K562 (cell line): ENCODE data around the gene ADRM1. TPM values are rescaled to one million over a fixed set of nuclear protein-coding genes. Genes with fewer than 3 reads are reported as not detected.

Source experiments
- ATAC-seq: fragments of 200-7000 bp; cut with Tn5 transposase; 3 replicates; pipeline ENCODE4 v1.9.1; 2020; ENCODE audit warnings: moderate library complexity
- BruUV-seq: library from RNA; stranded (reverse); fragments of 400-500 nt; replicated peaks from 2 replicates; lab custom pipeline; 2021; lab: Mats Ljungman, UMichigan
- CTCF ChIA-PET: fragments of 300-600 bp; formaldehyde crosslinking; extraction: SDS; loops from one replicate; lab custom pipeline; 2021; ENCODE audit warnings: low intra/inter-chr PET ratio; lab: Yijun Ruan, JAX
- POLR2A ChIA-PET: fragments of 300-600, 350-650 bp; sonication (Branson Sonifier 250); formaldehyde crosslinking; extraction: SDS; loops from one replicate; lab custom pipeline; 2021; ENCODE audit warnings: antibody characterized with exemption, inconsistent platforms; lab: Yijun Ruan, JAX
- DNase-seq, 4 experiments: peaks; one replicate each; pipeline versions ENCODE4 v3.0.0 to v3.0.0-alpha.2; 2011 to 2018; ENCODE audit warnings: low spot score in 3 of 4, mixed read lengths in 3 of 4; ENCODE audit errors: extremely low read depth in 1 of 4
- FAIRE-seq: peaks from 2 replicates; lab custom pipeline; 2011; peaks lifted over from hg19 to GRCh38; lab: Jason Lieb, UNC
- H2AFZ ChIP-seq: 2 replicates; pipeline ENCODE4 v1.6.0; 2011; ENCODE audit warnings: low read depth, low read length, control low read depth, inconsistent platforms
- H3K27ac ChIP-seq: fragments of 200-600 bp; 3 replicates; pipeline ENCODE4 v1.8.0; 2011; ENCODE audit warnings: low read depth, mild to moderate bottlenecking, control low read depth, inconsistent platforms, low read length, moderate library complexity, mixed read lengths; ENCODE audit errors: extremely low read depth
- H3K27me3 ChIP-seq, 2 experiments: fragments of 300-600 bp in 1 of 2; 2 replicates in 1 of 2; 3 replicates in 1 of 2; pipeline versions ENCODE4 v1.6.0 to v1.8.0; 2011; ENCODE audit warnings: inconsistent platforms in 2 of 2, low read length in 2 of 2, mild to moderate bottlenecking in 1 of 2, mixed read lengths in 1 of 2, moderate library complexity in 1 of 2; ENCODE audit not compliant: control insufficient read depth in 2 of 2, insufficient read depth in 2 of 2
- H3K36me3 ChIP-seq: fragments of 300-600 bp; 3 replicates; pipeline ENCODE4 v1.8.0; 2011; ENCODE audit warnings: mild to moderate bottlenecking, low read length, inconsistent platforms; ENCODE audit not compliant: control insufficient read depth, insufficient read depth
- H3K4me1 ChIP-seq, 2 experiments: fragments of 200-600 bp in 1 of 2; replicated peaks in 1 of 2; 2 replicates in 1 of 2; 3 replicates in 1 of 2; pipeline versions ENCODE4 v1.5.1 to v1.8.0; 2011; ENCODE audit warnings: inconsistent platforms in 2 of 2, low read length in 2 of 2, mild to moderate bottlenecking in 1 of 2, mixed read lengths in 1 of 2, moderate library complexity in 1 of 2; ENCODE audit not compliant: control insufficient read depth in 2 of 2, insufficient read depth in 2 of 2
- H3K4me2 ChIP-seq: 2 replicates; pipeline ENCODE4 v1.6.1; 2011; ENCODE audit warnings: low read length, control low read depth, inconsistent platforms, mixed read lengths; ENCODE audit not compliant: insufficient read depth
- H3K4me3 ChIP-seq: fragments of 200-600 bp; sonication (generic), shearing (Covaris generic); 2 replicates; pipeline ENCODE4 v1.5.1; 2016; ENCODE audit warnings: control low read depth, inconsistent platforms
- H3K79me2 ChIP-seq: fragments of 200-600 bp; 3 replicates; pipeline ENCODE4 v1.8.0; 2011; ENCODE audit warnings: low read length, inconsistent platforms; ENCODE audit not compliant: control insufficient read depth, insufficient read depth
- H3K9ac ChIP-seq, 2 experiments: 2 replicates each; pipeline versions ENCODE4 v1.6.0 to v1.6.1; 2011; ENCODE audit warnings: low read depth in 2 of 2, low read length in 2 of 2, control low read depth in 1 of 2, inconsistent platforms in 1 of 2, mild to moderate bottlenecking in 1 of 2, mixed read lengths in 1 of 2; ENCODE audit not compliant: insufficient read depth in 1 of 2
- H3K9me1 ChIP-seq: one replicate; pipeline ENCODE4 v1.6.0; 2011; ENCODE audit warnings: inconsistent platforms, mild to moderate bottlenecking, low read length, moderate library complexity; ENCODE audit not compliant: control insufficient read depth, insufficient read depth
- H3K9me3 ChIP-seq: replicated peaks from 2 replicates; pipeline ENCODE4 v1.5.1; 2011; ENCODE audit warnings: low read depth, low read length, inconsistent platforms; ENCODE audit not compliant: control insufficient read depth, insufficient read depth
- H4K20me1 ChIP-seq: replicated peaks from 2 replicates; pipeline ENCODE4 v1.6.1; 2011; ENCODE audit warnings: low read length, inconsistent platforms, mixed read lengths; ENCODE audit not compliant: control insufficient read depth, insufficient read depth
- BRD4 ChIP-seq: fragments of 200-600 bp; sonication (generic); IDR thresholded peaks from 2 replicates; pipeline ENCODE4 v1.6.1; 2017; ENCODE audit warnings: inconsistent platforms
- CSDE1 ChIP-seq, 2 experiments: fragments of 450-650 bp; IDR thresholded peaks; 2 replicates each; pipeline ENCODE4 v1.6.1; 2016; ENCODE audit warnings: mild to moderate bottlenecking in 1 of 2
- EWSR1 ChIP-seq: fragments of 450-650 bp; IDR thresholded peaks from 2 replicates; pipeline ENCODE4 v1.6.1; 2018; ENCODE audit warnings: borderline replicate concordance, mild to moderate bottlenecking, low read depth, moderate library complexity; ENCODE audit not compliant: partially characterized antibody
- FOXJ2 ChIP-seq: fragments of 200-800 bp; sonication (Bioruptor generic); IDR thresholded peaks from 2 replicates; pipeline ENCODE4 v1.6.1; 2016; ENCODE audit warnings: missing genetic modification characterization, missing compliant biosample characterization
- GATAD2B ChIP-seq: fragments of 450-650 bp; IDR thresholded peaks from 2 replicates; pipeline ENCODE4 v1.6.1; 2017; ENCODE audit warnings: mild to moderate bottlenecking, borderline replicate concordance
- HNRNPL ChIP-seq: fragments of 200-400 bp; formaldehyde crosslinking; IDR thresholded peaks from 2 replicates; pipeline ENCODE4 v1.6.1; 2017; ENCODE audit warnings: low read depth, mild to moderate bottlenecking, low read length
- KAT7 ChIP-seq: sonication (generic); formaldehyde crosslinking; IDR thresholded peaks from 2 replicates; pipeline ENCODE4 v1.8.0; 2022; ENCODE audit warnings: missing genetic modification reagents, mild to moderate bottlenecking, borderline replicate concordance
- KHSRP ChIP-seq: fragments of 450-650 bp; IDR thresholded peaks from 2 replicates; pipeline ENCODE4 v1.6.1; 2017
- NR1H2 ChIP-seq: sonication (generic); formaldehyde crosslinking; IDR thresholded peaks from 2 replicates; pipeline ENCODE4 v1.4.0; 2020; ENCODE audit warnings: mild to moderate bottlenecking, missing genetic modification reagents
- PYGO2 ChIP-seq: fragments of 450-650 bp; IDR thresholded peaks from 2 replicates; pipeline ENCODE4 v1.6.1; 2016; ENCODE audit warnings: mild to moderate bottlenecking, missing genetic modification characterization, moderate library complexity, missing compliant biosample characterization
- whole genome bisulfite sequencing: fragments of 100-300 bp; shearing (Covaris generic); methylation state at CpG from one replicate; pipeline ENCODE4 v1.1.6; 2016; ENCODE audit warnings: low coverage, mixed read lengths; ENCODE audit not compliant: insufficient coverage; ENCODE audit errors: missing lambda C conversion rate; 5-methylcytosine and 5-hydroxymethylcytosine counted together
- in situ Hi-C: fragments of 300-500 bp; cut with MboI; formaldehyde crosslinking; loops from 4 replicates; pipeline ENCODE4 v1.15.0; 2018; ENCODE audit warnings: inconsistent platforms, mixed read lengths
- intact Hi-C: fragments of 100-400 bp; cut with micrococcal nuclease; formaldehyde crosslinking; loops from 2 replicates; pipeline ENCODE4 v1.14.2; 2022
- polyA plus RNA-seq, 8 experiments: library from polyadenylated mRNA; depleted of rRNA in 4 of 8; stranded (reverse) in 5 of 8; unstranded in 3 of 8; fragments of >200 nt; fragmentation: Nextera tagmentation in 2 of 8; fragmentation: Illumina TruSeq in 1 of 8; extraction: Ambion mirVana in 2 of 8; extraction: Trizol in 1 of 8; gene quantifications; 2 replicates each; pipeline versions ENCODE4 v1.2.1 to v1.2.3, GENCODE V29; 2011 to 2014; ENCODE audit warnings: inconsistent platforms in 1 of 8, missing spikeins in 1 of 8
- total RNA-seq, 7 experiments: library from RNA; depleted of rRNA in 6 of 7; stranded (reverse); fragments of >200 nt in 6 of 7; fragmentation: Illumina TruSeq in 2 of 7; extraction: Trizol in 2 of 7; gene quantifications; 2 replicates each; pipeline versions ENCODE4 v1.2.1 to v1.2.3, GENCODE V29; 2011 to 2021; ENCODE audit warnings: low replicate concordance in 1 of 7
- TF ChIP-seq, protein P1 (sequence below): IDR thresholded peaks from 2 replicates; pipeline ENCODE4 v1.6.1; 2014; ENCODE audit warnings: antibody characterized with exemption
- TF ChIP-seq, protein P2 (sequence below): IDR thresholded peaks from 2 replicates; pipeline ENCODE4 v1.6.1; 2011; ENCODE audit warnings: borderline replicate concordance, low read depth, mild to moderate bottlenecking, moderate library complexity, low read length; ENCODE audit not compliant: insufficient read depth, poor library complexity, severe bottlenecking

The ADRM1 gene
- total and polyA plus RNA-seq, 9 of the 15 experiments (the other 6 are each of a cell fraction or from before 2014, with no cell fraction given) = 5.0 to 223 (median 67.4) TPM

DNA sequence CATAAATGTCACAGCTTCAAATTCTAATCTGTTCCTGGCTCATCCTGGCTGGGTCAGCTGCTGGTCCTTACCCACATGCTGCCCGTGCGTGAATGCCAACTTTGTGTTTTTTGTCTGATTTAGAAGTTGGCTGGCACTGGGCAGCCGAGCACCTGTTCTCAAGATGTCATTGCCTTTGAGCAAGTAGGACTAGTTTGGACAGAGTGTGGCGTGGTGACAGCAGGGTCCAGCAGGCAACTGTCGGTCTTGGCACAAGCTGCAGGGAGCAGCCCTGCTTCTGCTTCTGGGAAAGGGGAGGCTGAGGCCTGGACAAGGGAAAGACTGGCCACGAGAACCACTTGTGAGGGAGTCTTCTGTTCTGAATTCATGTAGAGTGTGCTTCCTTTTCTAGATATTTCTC lies 26.4 kb upstream of the ADRM1 start:
- in situ Hi-C loops = no loop called here
- Histone ChIP-seq H3K4me2 (no peak overlapping the region), H3K27me3 (no peaks in the 10 kb centered on the region), H3K9me3 (no peaks in the 10 kb centered on the region), H4K20me1 (peaks cover 14% of the 10 kb centered on the region), H3K27ac (no peak overlapping the region), H3K9me1 (no peaks in the 10 kb centered on the region), H2AFZ (no peak overlapping the region), H3K9ac (no peak overlapping the region), H3K79me2 (no peaks in the 10 kb centered on the region)
- no peak for ATAC-seq
- FAIRE-seq = no peak
- POLR2A ChIA-PET = no interaction called here
- CTCF ChIA-PET = no interaction called here
- intact Hi-C loops = no loop called here
- no peak for DNase-seq
- TF ChIP-seq FOXJ2 (tag) = no peak
- TF ChIP-seq BRD4 = no peak
- TF ChIP-seq, all 486 proteins: peak for 0
- peaks cover 45% of the 10 kb centered on the region; the same call in 2 of the 3 replicates for H3K36me3 ChIP-seq
- BruUV-seq = no TSS peak
- WGBS = 65% methylated on average over 6 of the region's 6 CpGs
- H3K4me3 ChIP-seq = no peak overlapping the region
- peaks cover 11 to 14% of the 10 kb centered on the region in 2 experiments; a peak in 3 of 5 replicates for H3K4me1 ChIP-seq

DNA sequence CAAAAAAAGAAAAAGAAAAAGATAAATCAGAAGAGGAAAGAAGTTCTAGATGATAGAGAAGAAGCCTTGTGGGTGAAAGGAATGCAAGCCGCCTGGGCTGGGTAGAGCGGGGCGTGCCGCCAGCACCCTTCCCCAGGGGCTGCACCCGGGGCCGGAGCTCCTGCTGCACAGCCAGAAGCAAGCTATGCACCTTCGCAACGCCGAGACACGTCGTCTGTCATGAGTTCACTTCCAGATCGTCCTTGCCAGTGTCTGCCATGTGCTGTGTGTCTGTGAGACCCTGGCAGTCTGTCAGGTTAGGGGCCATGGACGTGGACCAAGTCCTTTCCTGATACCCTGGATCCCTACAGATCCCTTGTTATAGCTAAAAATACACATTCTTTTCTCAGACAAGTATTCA lies 25.5 kb upstream of the ADRM1 start:
- in situ Hi-C loops = no loop called here
- Histone ChIP-seq H3K4me1 (peaks cover 11 to 14% of the 10 kb centered on the region in 2 experiments; a peak in 3 of 5 replicates), H3K9ac (no peak overlapping the region), H3K27ac (no peak overlapping the region), H3K79me2 (no peaks in the 10 kb centered on the region)
- TF ChIP-seq KHSRP = no peak
- no peak for TF ChIP-seq HNRNPL
- TF ChIP-seq CSDE1 (IDR thresholded peaks at IDR 0.05) = no peak
- TF ChIP-seq KAT7 (CRISPR knock-in tag) = no peak
- TF ChIP-seq, protein P1, sequence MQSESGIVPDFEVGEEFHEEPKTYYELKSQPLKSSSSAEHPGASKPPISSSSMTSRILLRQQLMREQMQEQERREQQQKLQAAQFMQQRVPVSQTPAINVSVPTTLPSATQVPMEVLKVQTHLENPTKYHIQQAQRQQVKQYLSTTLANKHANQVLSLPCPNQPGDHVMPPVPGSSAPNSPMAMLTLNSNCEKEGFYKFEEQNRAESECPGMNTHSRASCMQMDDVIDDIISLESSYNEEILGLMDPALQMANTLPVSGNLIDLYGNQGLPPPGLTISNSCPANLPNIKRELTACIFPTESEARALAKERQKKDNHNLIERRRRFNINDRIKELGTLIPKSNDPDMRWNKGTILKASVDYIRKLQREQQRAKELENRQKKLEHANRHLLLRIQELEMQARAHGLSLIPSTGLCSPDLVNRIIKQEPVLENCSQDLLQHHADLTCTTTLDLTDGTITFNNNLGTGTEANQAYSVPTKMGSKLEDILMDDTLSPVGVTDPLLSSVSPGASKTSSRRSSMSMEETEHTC = no peak
- TF ChIP-seq, protein P2, sequence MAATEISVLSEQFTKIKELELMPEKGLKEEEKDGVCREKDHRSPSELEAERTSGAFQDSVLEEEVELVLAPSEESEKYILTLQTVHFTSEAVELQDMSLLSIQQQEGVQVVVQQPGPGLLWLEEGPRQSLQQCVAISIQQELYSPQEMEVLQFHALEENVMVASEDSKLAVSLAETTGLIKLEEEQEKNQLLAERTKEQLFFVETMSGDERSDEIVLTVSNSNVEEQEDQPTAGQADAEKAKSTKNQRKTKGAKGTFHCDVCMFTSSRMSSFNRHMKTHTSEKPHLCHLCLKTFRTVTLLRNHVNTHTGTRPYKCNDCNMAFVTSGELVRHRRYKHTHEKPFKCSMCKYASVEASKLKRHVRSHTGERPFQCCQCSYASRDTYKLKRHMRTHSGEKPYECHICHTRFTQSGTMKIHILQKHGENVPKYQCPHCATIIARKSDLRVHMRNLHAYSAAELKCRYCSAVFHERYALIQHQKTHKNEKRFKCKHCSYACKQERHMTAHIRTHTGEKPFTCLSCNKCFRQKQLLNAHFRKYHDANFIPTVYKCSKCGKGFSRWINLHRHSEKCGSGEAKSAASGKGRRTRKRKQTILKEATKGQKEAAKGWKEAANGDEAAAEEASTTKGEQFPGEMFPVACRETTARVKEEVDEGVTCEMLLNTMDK = no peak
- TF ChIP-seq EWSR1 = no peak
- no peak for TF ChIP-seq PYGO2 (tag)
- no peak for TF ChIP-seq NR1H2 (CRISPR knock-in tag)
- TF ChIP-seq GATAD2B = no peak
- TF ChIP-seq, all 486 proteins: peak for 0
- POLR2A ChIA-PET = no interaction called here
- FAIRE-seq = no peak
- Histone ChIP-seq H3K9me3 (no peaks in the 10 kb centered on the region), H2AFZ (no peak overlapping the region), H3K9me1 (no peaks in the 10 kb centered on the region), H3K4me3 (no peak overlapping the region), H3K4me2 (no peak overlapping the region), H3K27me3 (no peaks in the 10 kb centered on the region), H4K20me1 (peaks cover 14% of the 10 kb centered on the region), H3K36me3 (peaks cover 44% of the 10 kb centered on the region; the same call in 2 of the 3 replicates)
- no peak for ATAC-seq
- DNase-seq = no peak
- CTCF ChIA-PET = no interaction called here
- BruUV-seq = no TSS peak
- intact Hi-C loops = no loop called here
- 70% methylated on average over 13 of the region's 13 CpGs for WGBS
